ENCODE measurements around the gene ACTL8.

DNA sequence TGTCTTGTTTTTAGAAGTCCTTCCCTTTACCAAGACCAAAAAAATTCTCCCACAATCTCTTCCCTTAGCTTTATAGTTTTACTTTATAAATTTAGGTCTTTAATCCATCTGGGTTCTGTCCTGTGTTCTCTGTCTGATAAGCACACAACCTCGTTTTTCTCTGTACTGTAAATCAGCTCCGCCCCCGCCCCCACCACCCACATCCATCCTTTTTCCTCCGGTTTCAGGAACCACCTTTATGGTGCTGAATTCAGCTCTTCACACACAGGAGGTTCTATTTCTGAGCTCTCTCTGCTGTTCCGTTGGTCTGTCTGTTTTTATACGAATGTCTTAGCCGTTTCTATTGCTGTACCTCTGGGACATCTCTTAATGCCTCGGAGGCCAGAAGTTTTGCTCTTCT, 44.5 kb downstream of the ACTL8 start:
- TF ChIP-seq, protein P1, sequence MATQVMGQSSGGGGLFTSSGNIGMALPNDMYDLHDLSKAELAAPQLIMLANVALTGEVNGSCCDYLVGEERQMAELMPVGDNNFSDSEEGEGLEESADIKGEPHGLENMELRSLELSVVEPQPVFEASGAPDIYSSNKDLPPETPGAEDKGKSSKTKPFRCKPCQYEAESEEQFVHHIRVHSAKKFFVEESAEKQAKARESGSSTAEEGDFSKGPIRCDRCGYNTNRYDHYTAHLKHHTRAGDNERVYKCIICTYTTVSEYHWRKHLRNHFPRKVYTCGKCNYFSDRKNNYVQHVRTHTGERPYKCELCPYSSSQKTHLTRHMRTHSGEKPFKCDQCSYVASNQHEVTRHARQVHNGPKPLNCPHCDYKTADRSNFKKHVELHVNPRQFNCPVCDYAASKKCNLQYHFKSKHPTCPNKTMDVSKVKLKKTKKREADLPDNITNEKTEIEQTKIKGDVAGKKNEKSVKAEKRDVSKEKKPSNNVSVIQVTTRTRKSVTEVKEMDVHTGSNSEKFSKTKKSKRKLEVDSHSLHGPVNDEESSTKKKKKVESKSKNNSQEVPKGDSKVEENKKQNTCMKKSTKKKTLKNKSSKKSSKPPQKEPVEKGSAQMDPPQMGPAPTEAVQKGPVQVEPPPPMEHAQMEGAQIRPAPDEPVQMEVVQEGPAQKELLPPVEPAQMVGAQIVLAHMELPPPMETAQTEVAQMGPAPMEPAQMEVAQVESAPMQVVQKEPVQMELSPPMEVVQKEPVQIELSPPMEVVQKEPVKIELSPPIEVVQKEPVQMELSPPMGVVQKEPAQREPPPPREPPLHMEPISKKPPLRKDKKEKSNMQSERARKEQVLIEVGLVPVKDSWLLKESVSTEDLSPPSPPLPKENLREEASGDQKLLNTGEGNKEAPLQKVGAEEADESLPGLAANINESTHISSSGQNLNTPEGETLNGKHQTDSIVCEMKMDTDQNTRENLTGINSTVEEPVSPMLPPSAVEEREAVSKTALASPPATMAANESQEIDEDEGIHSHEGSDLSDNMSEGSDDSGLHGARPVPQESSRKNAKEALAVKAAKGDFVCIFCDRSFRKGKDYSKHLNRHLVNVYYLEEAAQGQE (IDR thresholded peaks at IDR 0.05; ENCODE audit: low read depth), result no peak
- no peak for TF ChIP-seq EP300 (IDR thresholded peaks at IDR 0.05; ENCODE audit: borderline replicate concordance)
- TF ChIP-seq, protein P2, sequence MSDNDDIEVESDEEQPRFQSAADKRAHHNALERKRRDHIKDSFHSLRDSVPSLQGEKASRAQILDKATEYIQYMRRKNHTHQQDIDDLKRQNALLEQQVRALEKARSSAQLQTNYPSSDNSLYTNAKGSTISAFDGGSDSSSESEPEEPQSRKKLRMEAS (IDR thresholded peaks at IDR 0.05), result no peak
- no peak for TF ChIP-seq EGR1 (IDR thresholded peaks at IDR 0.05)
- TF ChIP-seq TAF1 (IDR thresholded peaks at IDR 0.05; ENCODE audit: low read depth), result no peak
- TF ChIP-seq TEAD4 (IDR thresholded peaks at IDR 0.05), result no peak

All from Ishikawa (cell line).